ENCODE results near the gene AUP1.

AUP1 gene

GRCh38 chr2:74555610-74556103 is 26.2 kb upstream of the AUP1 start:
- H3K27ac ChIP-seq (ENCODE audit: low read length), result peak overlapping the region; percentile 7
- H3K4me3 ChIP-seq (ENCODE audit: low read depth in 1 of 2, low read length in 2 of 2), result peak overlapping the region; percentile 77 to 88
- H3K9me3 ChIP-seq (ENCODE audit: control insufficient read depth in 1 of 2, low read length in 2 of 2), result no peaks in the 10 kb centered on the region
- peaks cover 0 to 5% of the 10 kb centered on the region in 2 donors for H3K4me1 ChIP-seq (ENCODE audit: control insufficient read depth in 1 of 2, insufficient read depth in 2 of 2, low read length in 2 of 2)
- peaks cover 0 to 6% of the 10 kb centered on the region in 2 donors for H3K36me3 ChIP-seq (ENCODE audit: control insufficient read depth in 1 of 2, insufficient read depth in 2 of 2, low read length in 2 of 2)
- no peaks in the 10 kb centered on the region for H3K27me3 ChIP-seq (ENCODE audit: low read depth, low read length)

GRCh38 chr2:74554820-74555531 is 25.5 kb upstream of the AUP1 start:
- H3K4me1 ChIP-seq (ENCODE audit: control insufficient read depth in 1 of 2, insufficient read depth in 2 of 2, low read length in 2 of 2), result peaks cover 0 to 7% of the 10 kb centered on the region in 2 donors
- H3K36me3 ChIP-seq (ENCODE audit: control insufficient read depth in 1 of 2, insufficient read depth in 2 of 2, low read length in 2 of 2), result peaks cover 0 to 6% of the 10 kb centered on the region in 2 donors
- no peaks in the 10 kb centered on the region for H3K9me3 ChIP-seq (ENCODE audit: control insufficient read depth in 1 of 2, low read length in 2 of 2)
- no peaks in the 10 kb centered on the region for H3K27me3 ChIP-seq (ENCODE audit: low read depth, low read length)
- H3K27ac ChIP-seq (ENCODE audit: low read length), result peak overlapping the region; percentile 31
- peak overlapping the region; percentile 77 to 88 for H3K4me3 ChIP-seq (ENCODE audit: low read depth in 1 of 2, low read length in 2 of 2)

- Histone ChIP-seq H3K27me3 (ENCODE audit: low read depth, low read length) (no peaks in the 10 kb centered on the region), H3K27ac (ENCODE audit: low read length) (peak within 1 kb of the TSS; percentile 47), H3K9me3 (ENCODE audit: control insufficient read depth in 1 of 2, low read length in 2 of 2) (no peaks in the 10 kb centered on the region), H3K4me3 (ENCODE audit: low read depth in 1 of 2, low read length in 2 of 2) (peak within 1 kb of the TSS; percentile 77 to 88), H3K36me3 (ENCODE audit: control insufficient read depth in 1 of 2, insufficient read depth in 2 of 2, low read length in 2 of 2) (peaks cover 0 to 6% of the 10 kb centered on the region in 2 donors), H3K4me1 (ENCODE audit: control insufficient read depth in 1 of 2, insufficient read depth in 2 of 2, low read length in 2 of 2) (peaks cover 0 to 15% of the 10 kb centered on the region in 2 donors)
Measured at GRCh38 chr2:74553892-74554819, 24.6 kb upstream of the AUP1 start, which contains the start of the genes DOK1 and LOXL3. Gene DOK1, plus strand, starts transcription at chr2:74554720. Its CDS starts 35 bp downstream, at chr2:74554755. Gene LOXL3, minus strand, starts transcription at chr2:74553942. Its CDS starts 1,308 bp downstream, at chr2:74552634.

- Histone ChIP-seq H3K9me3 (ENCODE audit: control insufficient read depth in 1 of 2, low read length in 2 of 2) (no peaks in the 10 kb centered on the region), H3K4me3 (ENCODE audit: low read depth in 1 of 2, low read length in 2 of 2) (peak overlapping the region; percentile 77 to 88), H3K4me1 (ENCODE audit: control insufficient read depth in 1 of 2, insufficient read depth in 2 of 2, low read length in 2 of 2) (peaks cover 0 to 16% of the 10 kb centered on the region in 2 donors), H3K36me3 (ENCODE audit: control insufficient read depth in 1 of 2, insufficient read depth in 2 of 2, low read length in 2 of 2) (peaks cover 0 to 6% of the 10 kb centered on the region in 2 donors), H3K27me3 (ENCODE audit: low read depth, low read length) (no peaks in the 10 kb centered on the region), H3K27ac (ENCODE audit: low read length) (peak overlapping the region; percentile 47)
Measured at GRCh38 chr2:74552914-74553811, 23.7 kb upstream of the AUP1 start.

- Histone ChIP-seq H3K36me3 (ENCODE audit: control insufficient read depth in 1 of 2, insufficient read depth in 2 of 2, low read length in 2 of 2) (peaks cover 0 to 6% of the 10 kb centered on the region in 2 donors), H3K27me3 (ENCODE audit: low read depth, low read length) (no peaks in the 10 kb centered on the region), H3K4me1 (ENCODE audit: control insufficient read depth in 1 of 2, insufficient read depth in 2 of 2, low read length in 2 of 2) (peaks cover 0 to 16% of the 10 kb centered on the region in 2 donors), H3K4me3 (ENCODE audit: low read depth in 1 of 2, low read length in 2 of 2) (peak overlapping the region in 1 of 2 donors; percentile 88), H3K9me3 (ENCODE audit: control insufficient read depth in 1 of 2, low read length in 2 of 2) (no peaks in the 10 kb centered on the region), H3K27ac (ENCODE audit: low read length) (peak overlapping the region; percentile 47)
Measured at GRCh38 chr2:74551942-74552913, 22.7 kb upstream of the AUP1 start.

GRCh38 chr2:74551530-74551929 is 22.0 kb upstream of the AUP1 start:
- Histone ChIP-seq H3K4me3 (ENCODE audit: low read depth in 1 of 2, low read length in 2 of 2) (no peak overlapping the region), H3K4me1 (ENCODE audit: control insufficient read depth in 1 of 2, insufficient read depth in 2 of 2, low read length in 2 of 2) (peaks cover 0 to 16% of the 10 kb centered on the region in 2 donors), H3K27ac (ENCODE audit: low read length) (no peak overlapping the region), H3K36me3 (ENCODE audit: control insufficient read depth in 1 of 2, insufficient read depth in 2 of 2, low read length in 2 of 2) (peaks cover 0 to 5% of the 10 kb centered on the region in 2 donors), H3K9me3 (ENCODE audit: control insufficient read depth in 1 of 2, low read length in 2 of 2) (no peaks in the 10 kb centered on the region), H3K27me3 (ENCODE audit: low read depth, low read length) (no peaks in the 10 kb centered on the region)

GRCh38 chr2:74550231-74550630 is 20.7 kb upstream of the AUP1 start:
- H3K36me3 ChIP-seq (ENCODE audit: control insufficient read depth in 1 of 2, insufficient read depth in 2 of 2, low read length in 2 of 2), result no peaks in the 10 kb centered on the region
- peaks cover 0 to 15% of the 10 kb centered on the region in 2 donors for H3K4me1 ChIP-seq (ENCODE audit: control insufficient read depth in 1 of 2, insufficient read depth in 2 of 2, low read length in 2 of 2)
- no peak overlapping the region for H3K27ac ChIP-seq (ENCODE audit: low read length)
- H3K4me3 ChIP-seq (ENCODE audit: low read depth in 1 of 2, low read length in 2 of 2), result no peak overlapping the region
- no peaks in the 10 kb centered on the region for H3K9me3 ChIP-seq (ENCODE audit: control insufficient read depth in 1 of 2, low read length in 2 of 2)
- H3K27me3 ChIP-seq (ENCODE audit: low read depth, low read length), result no peaks in the 10 kb centered on the region

- peak overlapping the region; percentile 43 to 70 for H3K4me3 ChIP-seq (ENCODE audit: low read depth in 1 of 2, low read length in 2 of 2)
- no peaks in the 10 kb centered on the region for H3K27me3 ChIP-seq (ENCODE audit: low read depth, low read length)
- H3K27ac ChIP-seq (ENCODE audit: low read length), result no peak overlapping the region
Measured at GRCh38 chr2:74548900-74549826, 19.7 kb upstream of the AUP1 start.

GRCh38 chr2:74548285-74548899 is 18.9 kb upstream of the AUP1 start:
- no peaks in the 10 kb centered on the region for H3K36me3 ChIP-seq (ENCODE audit: control insufficient read depth in 1 of 2, insufficient read depth in 2 of 2, low read length in 2 of 2)
- H3K27me3 ChIP-seq (ENCODE audit: low read depth, low read length), result no peaks in the 10 kb centered on the region
- peaks cover 0 to 12% of the 10 kb centered on the region in 2 donors for H3K4me1 ChIP-seq (ENCODE audit: control insufficient read depth in 1 of 2, insufficient read depth in 2 of 2, low read length in 2 of 2)
- no peaks in the 10 kb centered on the region for H3K9me3 ChIP-seq (ENCODE audit: control insufficient read depth in 1 of 2, low read length in 2 of 2)
- no peak overlapping the region for H3K27ac ChIP-seq (ENCODE audit: low read length)
- H3K4me3 ChIP-seq (ENCODE audit: low read depth in 1 of 2, low read length in 2 of 2), result peak overlapping the region; percentile 43 to 70

More at GRCh38 chr2:74548900-74549826, 19.7 kb upstream of the AUP1 start:
- Histone ChIP-seq H3K36me3 (ENCODE audit: control insufficient read depth in 1 of 2, insufficient read depth in 2 of 2, low read length in 2 of 2) (no peaks in the 10 kb centered on the region), H3K9me3 (ENCODE audit: control insufficient read depth in 1 of 2, low read length in 2 of 2) (no peaks in the 10 kb centered on the region), H3K4me1 (ENCODE audit: control insufficient read depth in 1 of 2, insufficient read depth in 2 of 2, low read length in 2 of 2) (peaks cover 0 to 12% of the 10 kb centered on the region in 2 donors)

All from muscle layer of duodenum (tissue), 2 donors.